HuH-7.5 (cell line): ENCODE data around the gene SUMO1.
A peak's percentile ranks its signal among the peaks of the same experiment; 100 is the strongest.

ENCODE experiments used
- DNase-seq: peaks from one replicate; pipeline ENCODE4 v3.0.0; 2011; ENCODE audit warnings: low spot score

The SUMO1 gene

GRCh38 chr2:202196727-202197126, 41.7 kb downstream of the SUMO1 start:
- no peak for DNase-seq

GRCh38 chr2:202194418-202194817, 44.0 kb downstream of the SUMO1 start:
- no peak for DNase-seq

GRCh38 chr2:202193881-202194353, 44.5 kb downstream of the SUMO1 start:
- DNase-seq: no peak

GRCh38 chr2:202193305-202193704, 45.1 kb downstream of the SUMO1 start:
- DNase-seq: no peak

- no peak for DNase-seq
Observed at GRCh38 chr2:202187570-202187969, 50.8 kb downstream of the SUMO1 start.

- no peak for DNase-seq
Observed at GRCh38 chr2:202186641-202187202, 51.7 kb downstream of the SUMO1 start.

- no peak for DNase-seq
Observed at GRCh38 chr2:202185156-202185555, 53.2 kb downstream of the SUMO1 start.

GRCh38 chr2:202184557-202184956, 53.8 kb downstream of the SUMO1 start:
- no peak for DNase-seq

GRCh38 chr2:202178346-202178958, 59.9 kb downstream of the SUMO1 start:
- peak; percentile 45 for DNase-seq

GRCh38 chr2:202172439-202173211, 65.8 kb downstream of the SUMO1 start:
- no peak for DNase-seq

GRCh38 chr2:202171241-202171825, 67.1 kb downstream of the SUMO1 start:
- DNase-seq: no peak

GRCh38 chr2:202169832-202170424, 68.5 kb downstream of the SUMO1 start:
- no peak for DNase-seq

- no peak for DNase-seq
Observed at GRCh38 chr2:202169131-202169530, 69.3 kb downstream of the SUMO1 start.

- no peak for DNase-seq
Observed at GRCh38 chr2:202165945-202166344, 72.5 kb downstream of the SUMO1 start.

GRCh38 chr2:202165208-202165607, 73.2 kb downstream of the SUMO1 start:
- no peak for DNase-seq

GRCh38 chr2:202164411-202164810, 74.0 kb downstream of the SUMO1 start:
- no peak for DNase-seq

- DNase-seq: no peak
Observed at GRCh38 chr2:202161151-202161835, 77.1 kb downstream of the SUMO1 start.

- no peak for DNase-seq
Observed at GRCh38 chr2:202158796-202159195, 79.6 kb downstream of the SUMO1 start.

- no peak for DNase-seq
Observed at GRCh38 chr2:202157211-202157990, 81.0 kb downstream of the SUMO1 start.
